GM19023 (cell line): ENCODE measurements around the gene GRK5.

Source experiments
- ATAC-seq: cut with Tn5 transposase; IDR thresholded peaks from one replicate; pipeline ENCODE4 v1.9.1; 2021; ENCODE audit warnings: mild to moderate bottlenecking, moderate library complexity; ENCODE audit not compliant: unreplicated experiment

The GRK5 gene

DNA sequence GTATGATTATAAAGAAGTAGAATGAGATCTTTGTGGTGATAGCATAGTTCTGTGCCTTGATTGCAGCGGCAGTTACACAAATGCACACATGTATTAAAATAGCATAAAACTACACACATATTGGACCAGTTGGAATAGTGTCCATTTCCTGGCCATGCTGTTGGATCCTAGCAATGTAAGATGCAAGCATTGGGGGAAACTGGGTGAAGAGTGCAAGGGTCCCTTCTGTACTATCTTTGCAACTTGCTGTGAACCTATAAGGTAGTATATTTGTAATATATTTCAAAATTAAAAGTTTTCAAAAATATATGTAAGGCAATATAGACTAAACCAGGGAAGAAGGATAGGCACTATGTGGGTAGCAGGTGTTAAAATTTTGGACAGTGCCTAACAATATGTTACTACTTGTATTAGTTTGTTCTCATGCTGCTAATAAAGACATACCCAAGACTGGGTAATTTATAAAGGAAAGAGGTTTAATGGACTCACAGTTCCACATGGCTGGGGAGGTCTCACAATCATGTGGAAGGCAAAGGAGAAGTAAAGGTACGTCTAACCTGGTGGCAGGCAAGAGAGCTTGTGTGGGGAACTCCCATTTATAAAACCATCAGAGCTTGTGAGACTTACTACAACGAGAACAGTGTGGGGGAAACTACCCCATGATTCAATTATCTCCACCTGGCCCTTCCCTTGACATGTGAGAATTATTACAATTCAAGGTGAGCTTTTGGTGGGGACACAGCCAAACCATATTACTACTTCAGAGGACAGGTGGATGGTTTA, 263.7 kb downstream of the GRK5 start:
- no peak for ATAC-seq

DNA sequence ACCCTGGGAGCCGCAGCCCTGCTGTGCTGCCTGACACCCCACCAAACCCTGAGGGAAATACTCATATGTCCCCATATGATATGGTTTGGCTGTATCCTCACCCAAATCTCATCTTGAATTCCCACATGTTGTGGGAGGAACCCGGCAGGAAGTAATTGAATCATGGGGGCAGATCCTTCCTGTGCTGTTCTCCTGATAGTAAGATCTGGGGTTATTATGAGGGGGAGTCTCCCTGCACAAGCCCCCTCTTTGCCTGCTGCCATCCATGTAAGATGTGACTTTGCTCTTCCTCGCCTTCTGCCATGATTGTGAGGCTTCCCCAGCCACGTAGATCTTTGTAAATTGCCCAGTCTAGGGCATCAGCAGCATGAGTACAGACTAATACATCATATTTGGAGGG, 266.4 kb downstream of the GRK5 start:
- no peak for ATAC-seq

DNA sequence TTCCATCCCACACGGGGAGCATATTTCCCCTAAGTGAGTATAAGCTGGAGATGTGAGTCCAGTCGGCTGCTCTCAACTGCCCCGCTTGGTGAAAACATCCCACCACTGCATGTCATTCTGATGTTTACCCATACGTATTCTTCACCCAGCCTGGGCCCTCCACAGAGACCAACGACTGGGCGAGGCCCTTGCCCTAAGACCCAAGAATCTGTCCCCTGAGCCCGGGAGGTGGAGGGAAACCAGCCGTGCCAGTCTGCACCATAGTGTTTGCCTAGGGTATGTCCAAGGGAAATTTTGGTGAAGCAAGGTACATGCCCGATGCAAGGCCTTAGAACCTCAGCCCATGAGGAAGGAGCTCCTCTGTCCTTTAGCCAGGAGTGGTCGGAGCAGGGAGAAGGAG, 267.2 kb downstream of the GRK5 start:
- no peak for ATAC-seq

DNA sequence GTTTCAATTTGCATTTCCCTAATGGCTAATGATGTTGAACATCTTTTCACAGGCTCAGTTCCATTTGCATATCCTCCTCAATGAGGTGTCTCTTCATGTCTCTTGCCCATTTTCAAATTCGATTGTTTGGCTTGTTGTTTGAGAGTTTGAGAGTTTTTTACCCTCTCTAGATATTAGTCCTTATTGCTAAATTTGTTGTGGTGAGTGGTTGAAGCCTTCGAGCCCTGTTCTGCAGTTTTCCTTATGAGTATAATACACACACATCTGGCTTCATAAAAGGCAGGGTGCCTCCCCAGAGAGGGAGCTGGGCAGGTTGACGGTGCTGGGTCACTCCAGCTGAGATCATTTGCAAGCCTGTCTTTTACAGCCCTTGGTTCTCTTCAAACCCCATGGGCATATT, 270.1 kb downstream of the GRK5 start:
- peak; percentile 67 for ATAC-seq

DNA sequence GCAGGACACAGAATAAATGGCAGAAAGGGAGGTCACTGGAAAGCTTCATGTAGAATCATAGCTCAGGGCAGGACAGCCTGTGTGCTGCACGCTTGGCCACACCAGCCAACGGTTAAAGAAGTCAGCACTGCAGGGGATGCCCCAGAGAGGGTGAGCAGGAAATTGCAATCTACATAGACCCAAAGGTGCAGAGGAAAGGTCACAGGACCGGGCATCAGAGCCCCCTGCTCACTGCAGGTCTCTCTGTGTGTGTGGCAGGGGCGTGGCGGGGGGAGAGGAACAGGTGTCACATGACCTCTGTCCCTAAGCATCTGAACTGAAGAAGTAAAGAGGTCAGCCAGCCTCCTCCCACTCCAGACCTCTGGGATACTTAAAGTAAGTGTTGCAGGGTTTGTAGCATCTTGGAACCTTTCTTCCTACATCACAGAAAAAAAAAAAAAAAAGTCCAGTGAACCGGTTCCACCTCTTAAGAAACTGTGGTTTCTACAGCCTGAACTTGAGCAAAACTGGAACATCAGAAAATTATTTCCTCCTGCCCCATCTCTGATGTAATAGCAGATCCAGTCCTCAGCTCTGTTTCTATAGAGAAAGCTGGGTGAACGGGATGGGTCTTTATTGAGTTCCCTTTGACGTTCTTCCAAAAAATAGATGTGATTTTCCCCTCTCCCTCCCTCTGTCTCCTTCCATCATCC, 270.9 kb downstream of the GRK5 start:
- peak; percentile 84 for ATAC-seq

DNA sequence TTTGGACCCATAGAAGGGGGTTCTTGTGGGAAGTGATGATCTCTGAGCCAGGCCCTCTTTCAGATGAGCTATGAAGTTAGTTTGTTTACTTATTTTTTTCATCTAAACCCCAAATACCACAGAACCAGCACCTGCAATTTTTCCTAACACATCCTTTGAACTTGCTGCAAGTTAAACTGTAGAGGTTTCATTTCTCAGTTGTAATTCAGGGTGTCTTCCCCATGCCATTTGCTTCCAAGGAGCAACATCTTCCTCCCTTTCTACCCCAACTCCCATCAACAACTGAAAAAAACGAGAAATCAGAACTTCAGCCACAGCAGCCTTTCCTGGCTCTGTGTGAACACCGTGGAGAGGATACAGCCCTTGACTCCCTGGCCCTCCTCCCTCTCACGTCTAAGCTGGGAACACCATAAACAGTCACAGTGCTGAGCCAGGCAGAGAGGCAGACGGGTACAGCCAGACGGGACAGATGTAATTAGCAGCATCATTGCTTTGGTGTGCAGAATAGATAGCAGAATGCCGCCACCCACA, 271.5 kb downstream of the GRK5 start:
- ATAC-seq = no peak

DNA sequence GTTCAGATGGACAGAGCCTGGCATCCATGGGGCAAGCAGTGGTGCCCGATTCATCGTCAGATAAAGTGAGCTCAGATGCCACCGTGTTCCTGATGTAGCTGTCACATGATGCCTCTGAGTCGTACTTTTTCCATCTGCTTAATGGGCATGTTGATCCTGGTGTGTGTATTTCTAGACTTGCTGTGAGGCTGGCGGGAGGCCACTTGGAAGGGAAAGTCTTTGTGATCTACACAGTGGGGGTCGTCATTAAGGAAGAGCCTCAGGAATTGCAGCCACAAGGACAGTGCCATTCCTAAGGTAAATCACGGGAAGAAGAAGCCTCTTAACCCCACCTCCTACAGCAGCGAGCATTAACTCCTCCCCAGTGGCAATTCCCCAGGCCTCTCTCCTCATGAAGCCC, 272.2 kb downstream of the GRK5 start:
- ATAC-seq = no peak

DNA sequence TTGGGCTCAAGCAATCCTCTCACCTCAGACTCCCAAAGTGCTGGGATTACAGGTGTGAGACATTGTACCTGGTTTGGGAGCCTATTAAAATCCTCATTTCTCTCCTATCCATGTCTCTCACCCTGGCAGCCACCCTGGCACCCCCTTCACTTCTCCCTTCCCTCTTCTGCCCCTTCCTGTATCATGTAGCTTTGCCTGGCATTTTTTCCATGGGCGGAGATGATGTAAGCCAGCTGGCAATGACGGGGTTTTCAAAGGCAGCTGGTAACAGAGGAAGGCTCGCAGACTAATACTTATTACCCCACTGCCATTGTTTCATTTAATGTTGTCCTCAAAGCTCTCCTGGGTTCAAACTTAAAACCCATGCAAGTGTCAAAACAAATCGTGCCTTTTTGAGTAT, 273.3 kb downstream of the GRK5 start:
- ATAC-seq = no peak

DNA sequence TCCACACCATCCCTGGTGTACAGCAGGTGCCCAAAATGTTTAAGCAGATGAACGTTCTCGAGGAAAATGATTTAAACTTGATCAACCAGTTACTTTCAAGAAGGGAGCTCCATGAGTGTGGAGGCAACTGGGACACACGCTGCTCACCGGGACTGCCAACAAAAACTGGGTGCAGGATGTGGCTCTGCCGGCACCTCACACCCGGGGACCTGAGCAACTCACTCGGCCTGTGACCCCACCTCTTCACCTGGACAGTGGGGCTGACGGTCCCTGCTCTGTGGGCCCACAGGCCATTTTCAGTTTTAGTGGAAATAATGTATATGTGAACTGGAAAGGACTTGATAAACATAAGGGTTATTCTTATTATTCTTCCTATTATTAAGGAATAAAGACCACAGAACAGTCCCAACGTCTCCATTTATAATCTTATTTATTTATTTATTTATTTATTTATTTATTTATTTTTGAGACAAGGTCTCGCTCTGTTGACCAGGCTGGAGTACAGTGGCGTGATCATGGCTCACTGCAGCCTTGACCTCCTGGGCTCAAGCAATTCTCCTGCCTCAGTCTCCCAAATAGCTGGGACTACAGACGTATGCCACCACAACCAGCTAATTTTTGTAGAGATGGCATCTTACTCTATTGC, 274.5 kb downstream of the GRK5 start:
- ATAC-seq = no peak

DNA sequence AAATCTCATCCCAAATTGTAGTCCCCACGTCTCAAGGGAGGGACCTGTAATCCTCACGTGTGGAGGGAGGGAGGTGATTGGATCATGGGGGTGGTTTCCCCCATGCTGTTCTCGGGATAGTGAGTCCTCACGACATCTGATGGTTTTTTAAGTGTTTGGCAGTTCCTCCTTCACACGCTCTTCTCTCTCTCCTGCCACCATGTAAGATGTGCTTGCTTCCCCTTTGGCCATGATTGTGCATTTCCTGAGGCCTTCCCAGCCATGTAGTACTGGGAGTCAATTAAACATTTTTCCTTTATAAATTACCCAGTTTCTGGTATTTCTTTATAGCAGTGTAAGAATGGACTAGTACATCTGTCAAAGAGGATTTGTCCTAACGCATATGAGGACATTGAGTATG, 275.6 kb downstream of the GRK5 start:
- ATAC-seq = no peak

DNA sequence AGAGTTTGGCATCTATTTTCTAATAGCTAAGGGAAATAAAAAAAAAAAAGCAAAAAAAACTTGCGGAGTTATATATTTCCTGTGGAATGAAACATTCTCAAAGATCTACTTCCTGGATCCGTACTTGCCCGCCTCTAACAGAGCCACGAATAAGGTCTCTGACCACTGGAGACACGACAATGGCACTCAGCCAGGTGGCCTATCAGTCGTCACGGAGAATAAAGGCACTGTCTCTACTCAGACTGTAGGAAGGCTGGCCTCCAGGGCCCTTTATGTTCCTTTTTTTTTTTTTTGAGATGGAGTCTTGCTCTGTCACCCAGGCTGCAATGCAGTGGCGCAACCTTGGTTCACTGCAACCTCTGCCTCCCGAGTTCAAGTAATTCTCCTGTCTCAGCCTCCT, 276.5 kb downstream of the GRK5 start:
- ATAC-seq = no peak

DNA sequence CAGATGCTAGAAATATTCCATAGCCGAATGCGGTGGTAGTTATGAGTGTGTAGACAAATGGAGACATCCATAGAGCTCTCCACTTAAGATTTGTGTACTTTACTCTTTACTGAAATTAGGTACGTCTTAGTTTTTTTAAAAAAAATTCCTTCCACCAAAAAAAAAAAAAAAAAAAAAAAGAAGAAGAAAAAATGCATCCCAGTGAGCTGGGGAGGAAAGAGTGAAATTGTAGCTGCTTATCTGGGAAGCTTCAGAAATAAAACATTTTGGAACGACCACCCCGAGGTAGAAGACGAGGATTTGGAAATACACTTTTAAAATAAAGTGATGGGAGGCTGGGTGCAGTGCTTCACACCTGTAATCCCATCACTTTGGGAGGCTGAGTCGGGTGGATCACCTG, 281.3 kb downstream of the GRK5 start:
- no peak for ATAC-seq

DNA sequence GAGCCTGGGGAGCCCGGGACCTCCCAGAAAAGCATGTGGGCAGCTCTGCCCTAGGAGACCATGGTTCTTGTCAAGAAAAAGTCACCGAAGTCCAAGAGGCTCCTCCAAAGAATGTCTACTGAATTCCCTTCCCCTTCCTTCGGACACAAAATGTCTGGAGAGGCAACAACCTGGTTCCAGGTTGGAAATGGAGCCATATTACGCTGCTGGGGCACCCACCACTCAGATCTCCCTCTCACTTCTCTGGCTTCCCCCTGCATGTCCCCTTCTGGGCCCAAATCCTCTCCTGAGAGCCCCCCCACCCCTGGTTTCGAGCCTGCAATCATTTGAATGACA, 282.6 kb downstream of the GRK5 start:
- ATAC-seq = no peak

DNA sequence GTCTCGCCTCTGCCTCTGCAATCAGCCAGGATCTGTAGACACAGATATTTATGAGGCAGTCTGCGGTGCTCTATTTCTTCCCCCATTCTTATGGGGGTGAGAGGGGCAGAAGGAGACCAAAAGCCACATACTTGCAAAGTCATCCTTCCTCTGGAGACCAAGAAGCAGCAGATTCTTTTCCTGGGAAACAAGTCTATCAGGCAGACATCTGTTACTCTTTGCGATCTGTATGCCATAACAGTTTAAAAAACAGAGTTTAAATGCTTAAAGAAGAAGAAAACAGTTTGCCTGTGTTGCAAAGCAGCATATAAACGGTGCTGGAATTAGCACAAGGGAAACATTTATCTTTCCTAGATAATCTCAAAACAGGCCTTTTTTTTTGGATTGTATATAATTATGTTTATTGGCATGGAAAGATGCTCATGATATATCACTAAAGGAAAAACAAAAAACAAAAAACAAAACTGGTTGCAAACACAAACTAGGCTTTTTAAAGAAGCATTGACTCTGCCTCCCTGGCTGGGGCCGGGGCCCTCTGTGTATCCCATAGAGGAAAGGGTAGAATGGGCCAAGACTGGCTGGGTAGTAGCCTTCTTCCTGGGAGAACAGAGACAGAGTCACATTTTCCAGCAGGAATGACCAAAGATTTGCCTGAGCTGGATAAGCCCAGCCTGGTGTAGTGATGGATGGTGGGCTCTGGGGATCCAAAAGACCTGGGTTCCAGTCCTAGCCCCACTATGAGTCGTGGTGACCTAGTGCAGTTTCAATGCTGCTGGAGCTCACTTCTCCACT, 284.8 kb downstream of the GRK5 start:
- ATAC-seq = no peak

DNA sequence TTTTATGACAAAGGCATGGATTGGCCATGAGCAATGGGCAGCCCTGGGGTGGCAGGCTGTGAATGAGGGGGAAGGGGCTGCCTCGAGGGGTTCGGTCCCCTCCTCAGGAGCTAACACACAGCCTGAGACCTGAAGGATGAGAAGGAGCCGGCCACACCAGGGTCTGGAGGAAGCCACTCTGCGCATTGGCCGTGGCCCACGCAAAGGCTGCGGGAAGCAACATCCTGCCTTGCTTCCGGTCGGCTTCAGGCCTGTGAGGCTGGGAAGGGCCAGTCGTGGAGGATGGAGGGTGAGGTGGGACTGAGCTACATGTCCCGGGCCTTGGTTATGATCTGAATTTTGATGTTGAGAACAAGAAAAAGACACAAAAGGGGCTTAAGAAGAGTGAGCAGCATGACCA, 285.8 kb downstream of the GRK5 start:
- no peak for ATAC-seq

DNA sequence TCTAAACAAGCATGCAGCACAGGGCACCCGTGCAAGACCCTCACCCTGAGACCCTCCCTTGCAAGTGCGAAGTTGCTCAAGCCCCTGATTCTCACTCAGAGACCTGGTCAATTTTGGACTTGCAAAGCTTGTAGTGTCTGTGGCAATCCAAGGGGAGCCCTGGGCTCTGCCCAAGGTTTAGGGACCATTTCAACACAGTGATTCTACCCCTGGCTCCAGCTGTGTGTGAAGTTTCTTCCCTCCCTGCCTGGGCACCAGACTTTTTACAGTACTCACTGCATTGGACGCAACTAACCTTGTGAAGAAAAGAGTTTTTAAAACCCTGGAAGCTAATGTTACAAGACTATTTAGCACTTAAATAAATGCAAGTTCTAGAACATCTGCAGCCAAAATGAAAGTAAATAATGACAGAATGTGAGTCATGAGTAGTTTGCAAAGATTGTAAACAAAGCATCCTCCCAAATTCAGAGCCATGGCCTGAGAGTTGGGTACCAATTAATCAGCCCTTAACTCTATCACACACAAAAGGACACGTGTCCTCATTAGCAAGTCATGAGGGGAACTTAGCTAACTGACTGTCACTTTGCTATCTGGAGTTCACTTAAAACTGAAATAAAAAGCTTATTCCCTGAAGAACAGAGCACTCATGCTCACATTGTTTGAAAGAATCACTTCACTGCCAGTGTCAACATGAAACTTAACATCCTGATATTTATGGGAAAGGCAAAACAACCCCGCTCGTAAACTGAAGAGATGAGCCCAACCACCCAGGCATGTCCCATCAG, 287.1 kb downstream of the GRK5 start:
- no peak for ATAC-seq

DNA sequence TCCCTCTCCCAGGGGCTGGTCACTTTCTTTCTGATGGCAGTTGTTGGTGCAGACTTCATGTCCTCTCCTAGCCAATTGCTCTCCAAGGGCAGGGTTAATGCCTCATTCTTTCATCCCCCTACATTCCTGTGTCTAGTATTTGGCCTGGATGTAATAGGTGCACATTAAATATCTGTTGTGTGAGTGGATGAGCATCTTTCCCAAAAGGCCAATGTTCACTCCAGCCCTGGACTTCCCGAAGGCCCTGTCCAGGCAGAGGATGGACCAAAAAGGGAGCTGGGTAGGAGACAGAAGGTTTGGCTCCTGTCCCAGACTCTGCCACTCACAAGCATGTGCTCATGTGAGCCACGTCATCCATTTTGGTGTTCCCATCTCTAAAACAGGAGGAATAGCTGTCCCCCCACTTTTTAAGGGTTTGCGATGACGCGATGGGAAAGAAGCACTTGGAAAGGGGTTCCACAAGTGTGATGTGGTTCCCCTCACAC, 287.7 kb downstream of the GRK5 start:
- no peak for ATAC-seq

DNA sequence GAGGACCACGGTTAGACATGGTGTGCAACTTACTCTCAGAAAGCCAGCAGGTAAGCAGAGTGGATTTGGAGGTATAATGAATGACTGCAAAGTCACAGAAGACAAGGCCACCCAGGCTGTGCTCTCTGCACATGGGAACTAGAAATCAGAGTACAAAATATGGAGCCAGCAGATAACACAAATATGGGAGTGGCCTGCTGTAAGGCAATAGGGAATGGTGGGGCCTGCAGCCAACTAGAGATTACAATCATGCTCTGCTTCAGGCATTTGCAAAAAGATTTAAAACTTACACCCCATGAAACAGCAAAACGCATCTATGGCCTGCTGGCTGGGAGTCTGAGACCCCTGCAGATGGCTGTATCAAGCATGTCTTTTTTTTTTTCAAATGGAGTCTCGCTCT, 288.2 kb downstream of the GRK5 start:
- ATAC-seq = no peak

DNA sequence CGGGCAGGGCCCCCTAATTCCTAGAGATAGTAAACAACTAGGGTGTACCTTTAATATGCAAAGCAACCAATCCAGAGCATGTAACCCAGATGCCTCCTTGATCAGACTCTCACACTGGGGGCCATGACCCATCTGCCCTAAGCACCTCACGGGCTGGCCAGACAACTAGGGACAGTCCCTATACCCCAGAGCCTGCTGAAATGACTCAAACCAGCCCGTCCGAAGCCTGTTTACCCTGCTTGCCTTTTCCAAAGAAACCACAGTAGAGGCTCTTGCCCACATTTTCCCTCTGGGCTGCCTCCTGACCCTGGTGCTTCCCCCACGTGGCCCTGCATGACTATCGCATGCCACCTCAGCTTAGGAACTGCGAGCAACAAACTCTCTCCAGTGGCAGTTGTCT, 288.9 kb downstream of the GRK5 start:
- peak; percentile 92 for ATAC-seq

DNA sequence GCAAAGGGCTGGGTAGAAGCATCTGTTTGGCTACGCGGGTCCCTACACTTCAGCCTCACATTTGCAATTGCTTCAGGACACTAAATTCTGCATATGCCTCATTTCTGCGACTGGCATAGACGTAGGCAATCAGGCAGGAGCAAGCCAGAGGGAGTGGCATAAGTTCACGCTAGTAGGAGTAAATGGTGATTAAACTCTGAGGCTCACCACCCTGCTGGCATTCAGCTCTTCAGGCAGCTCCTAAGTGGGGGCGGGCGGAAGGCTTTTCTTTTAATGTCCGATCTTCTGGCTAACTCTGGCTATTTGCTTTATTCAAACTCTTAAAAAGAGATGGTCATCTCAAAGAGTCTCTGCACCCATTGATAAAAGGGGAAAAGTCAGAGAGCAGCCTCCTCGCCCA, 289.9 kb downstream of the GRK5 start:
- ATAC-seq = no peak
